SW480 (cell line): ENCODE results near the gene SERTAD1.
"Not testable (repeated sequence)": the region's sequence is repeated elsewhere in the genome, so short reads cannot be mapped to it uniquely, and the experiment has no call there.

ENCODE experiments used
- DNase-seq: peaks from one replicate; pipeline ENCODE4 v3.0.0-alpha.2; 2016; ENCODE audit warnings: low spot score

The SERTAD1 gene

DNA sequence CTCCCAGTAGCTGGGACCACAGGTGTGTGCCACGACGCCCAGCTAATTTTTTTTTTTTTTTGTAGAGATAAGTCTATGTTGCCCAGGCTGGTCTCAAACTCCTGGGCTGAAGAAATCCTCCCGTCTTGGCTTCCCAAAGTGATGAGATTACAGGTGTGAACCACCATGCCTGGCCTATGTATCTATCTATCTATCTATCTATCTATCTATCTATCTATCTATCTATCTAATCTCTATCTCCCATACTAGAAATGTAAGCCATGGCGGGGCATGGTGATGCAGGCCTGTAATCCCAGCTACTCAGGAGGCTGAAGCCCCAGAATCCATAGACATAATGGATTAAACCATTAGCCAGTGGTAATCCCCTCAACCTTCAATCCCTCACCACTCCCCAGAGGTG, 24.9 kb upstream of the SERTAD1 start:
- DNase-seq, result no peak

DNA sequence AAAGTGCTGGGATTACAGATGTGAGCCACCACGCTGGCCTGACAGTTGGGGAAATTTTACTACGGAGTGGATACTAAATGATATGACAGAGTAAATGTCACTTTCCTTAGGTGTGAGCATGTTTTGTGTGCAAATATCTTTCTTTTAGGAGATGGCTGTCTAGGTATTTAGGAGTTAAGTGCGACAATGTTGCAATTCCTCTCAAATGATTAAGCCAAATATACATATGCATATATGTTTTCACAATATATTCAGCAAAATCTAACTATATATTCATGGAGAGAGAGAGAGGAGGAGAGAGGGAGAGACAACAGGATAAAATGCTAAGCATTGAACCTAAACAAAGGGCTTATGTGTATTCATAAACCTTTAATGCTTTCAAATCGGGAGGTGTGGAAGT, 23.7 kb upstream of the SERTAD1 start:
- no peak for DNase-seq

DNA sequence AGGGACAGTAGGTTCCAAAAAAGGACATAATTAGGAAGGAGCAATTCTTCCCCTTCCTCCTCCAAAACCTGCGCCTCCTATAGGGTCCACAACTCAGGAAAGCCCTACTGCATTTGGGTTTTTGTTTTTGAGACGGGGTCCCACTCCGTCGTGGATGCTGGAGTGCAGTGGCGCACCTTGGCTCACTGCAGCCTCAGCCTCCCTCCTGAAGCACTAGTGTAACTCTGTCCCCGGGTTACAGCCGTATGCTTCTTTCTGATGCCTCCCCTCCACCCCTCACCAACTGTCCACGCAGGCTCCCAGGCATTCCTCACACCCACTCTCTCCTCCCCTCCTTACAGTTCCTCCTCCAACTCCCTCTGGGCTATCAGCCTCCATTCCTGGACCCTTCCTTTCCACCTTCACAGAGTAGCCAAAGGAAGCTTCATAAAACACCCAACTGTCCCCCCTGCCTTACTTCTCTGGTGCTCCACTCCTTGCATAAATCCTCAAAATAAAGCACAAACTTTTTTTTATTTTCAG, 20.5 kb upstream of the SERTAD1 start:
- no peak for DNase-seq

DNA sequence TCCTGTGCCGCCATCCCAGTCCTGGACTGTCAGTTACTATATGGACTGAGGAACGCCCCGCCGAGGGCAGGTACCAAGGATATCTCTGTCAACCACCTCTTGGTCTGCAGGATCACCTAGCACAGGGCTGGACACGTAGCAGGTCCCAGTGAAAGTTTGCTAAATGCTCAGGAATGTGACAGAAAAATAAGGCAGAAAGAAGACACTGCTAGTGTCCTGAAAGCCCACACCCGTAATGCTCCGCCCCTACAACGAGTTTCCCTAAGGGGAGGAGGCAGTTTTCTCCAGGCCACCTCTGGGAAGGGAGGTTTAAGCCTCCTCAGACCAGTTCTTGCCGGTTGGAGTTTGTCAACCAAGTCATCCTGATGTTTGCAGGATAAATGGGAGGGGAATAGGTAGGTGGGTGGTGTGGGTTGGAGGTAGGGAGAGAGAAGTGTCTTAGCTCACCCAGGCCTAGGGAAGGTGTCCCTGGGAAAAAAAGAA, 20.0 kb upstream of the SERTAD1 start:
- no peak for DNase-seq

DNA sequence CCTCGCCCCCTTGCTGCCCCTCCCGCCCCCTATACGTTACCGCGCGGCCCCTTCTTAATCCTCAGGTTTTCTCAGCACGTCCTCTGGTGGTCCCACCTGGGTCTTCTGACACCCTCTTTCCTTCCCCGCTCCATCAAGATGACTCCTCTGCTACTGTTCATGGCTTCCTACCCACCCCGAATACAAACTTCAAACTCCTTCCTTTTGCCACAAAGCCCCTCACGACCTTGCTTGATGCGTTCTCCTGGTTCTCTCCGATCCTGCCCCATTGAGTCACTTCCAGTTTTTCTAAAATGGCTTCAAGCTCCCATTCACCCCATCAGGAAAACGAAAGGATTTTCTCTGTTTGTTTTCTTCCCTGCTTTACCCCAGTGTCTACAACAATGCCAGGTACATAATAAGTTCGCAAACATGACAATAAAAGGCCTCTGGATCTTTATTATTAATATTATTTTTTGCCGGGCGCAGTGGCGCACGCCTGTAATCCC, 19.1 kb upstream of the SERTAD1 start:
- no peak for DNase-seq

DNA sequence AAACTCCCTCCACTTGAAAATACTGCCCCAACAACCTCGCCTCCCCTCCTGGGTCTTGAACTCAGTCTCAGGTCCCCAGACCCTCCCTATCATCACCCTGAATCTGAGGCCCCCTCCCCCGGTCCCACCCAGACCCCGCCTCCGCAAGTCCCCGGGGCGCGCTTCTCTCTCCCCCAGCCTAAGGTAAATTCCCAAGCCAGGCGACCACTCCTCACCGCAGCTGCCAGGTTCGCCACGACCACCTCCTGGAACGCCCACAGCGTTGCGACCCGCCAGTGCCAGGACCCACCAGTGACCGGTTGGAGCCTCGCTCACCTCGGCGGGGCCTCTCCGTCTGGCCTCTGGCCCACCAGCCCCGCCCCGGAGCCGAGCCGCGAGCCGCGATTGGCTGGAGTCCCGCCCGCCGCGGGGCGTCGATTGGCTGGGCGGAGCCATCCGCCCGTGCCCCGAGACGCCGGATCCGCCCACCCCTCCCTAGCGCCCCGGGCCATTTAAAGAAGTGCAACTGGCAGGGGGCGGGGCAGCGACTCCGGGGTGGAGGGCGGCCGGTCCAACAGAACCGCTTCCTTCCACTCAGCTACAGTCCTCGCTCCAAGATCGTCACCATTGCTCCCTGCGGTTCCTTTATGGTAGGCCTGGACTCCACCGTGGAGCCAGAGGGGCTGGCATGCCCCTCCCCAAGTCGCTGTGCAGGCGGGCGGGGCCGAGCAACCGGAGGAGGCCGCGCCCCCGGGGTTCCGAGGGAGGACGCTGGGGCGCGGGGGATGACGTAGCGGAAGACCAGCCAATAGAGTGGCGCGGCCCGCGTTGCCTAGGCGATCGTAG, 18.4 kb upstream of the SERTAD1 start, which contains the start of gene SERTAD3:
Gene SERTAD3 (minus strand): TSS at position 336 of the 825 bp plus-strand sequence. CDS start 2,255 bp downstream, outside the sequence.
- peak; percentile 96 for DNase-seq

DNA sequence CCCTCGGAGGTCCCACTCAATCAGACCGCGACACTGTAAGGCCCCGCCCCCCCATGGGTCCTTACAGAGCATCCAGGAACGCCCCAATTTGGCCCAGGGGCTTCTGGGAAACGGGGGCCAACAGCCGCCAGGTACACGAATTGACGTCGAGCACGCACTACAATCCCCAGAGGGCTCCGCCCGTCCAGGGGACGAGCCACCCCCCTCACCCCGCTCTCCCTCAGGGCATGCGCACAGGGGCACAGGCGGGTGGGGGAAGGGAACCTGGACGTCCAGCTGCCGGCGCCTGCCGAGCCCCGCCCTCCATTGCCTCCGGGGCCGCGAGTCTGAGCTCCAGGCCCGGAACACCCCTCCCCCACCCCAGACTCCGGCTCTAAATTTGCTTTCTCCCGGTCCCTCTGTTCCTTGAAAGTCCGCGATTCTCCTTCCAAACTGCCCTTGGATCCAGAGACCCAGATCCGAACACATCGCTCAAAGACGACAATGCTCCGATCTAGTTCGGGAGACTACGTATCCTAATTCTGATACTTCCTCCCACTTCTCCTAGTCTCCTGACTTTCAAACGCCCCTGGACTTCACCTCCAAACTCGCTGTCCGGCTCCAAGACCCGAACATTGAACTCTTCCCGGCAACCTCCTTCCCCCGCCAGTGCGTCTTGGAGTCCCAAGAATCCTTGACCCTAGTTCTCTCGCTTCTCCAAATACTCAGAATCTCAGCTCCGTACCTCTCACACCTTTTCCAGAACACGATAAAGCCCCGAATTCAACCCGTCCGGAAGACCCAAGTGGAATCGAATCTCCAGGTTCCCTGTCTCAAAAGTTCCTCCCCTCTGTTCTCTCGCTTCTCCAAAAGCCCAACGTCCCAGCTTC, 17.6 kb upstream of the SERTAD1 start:
- peak; percentile 100 for DNase-seq

DNA sequence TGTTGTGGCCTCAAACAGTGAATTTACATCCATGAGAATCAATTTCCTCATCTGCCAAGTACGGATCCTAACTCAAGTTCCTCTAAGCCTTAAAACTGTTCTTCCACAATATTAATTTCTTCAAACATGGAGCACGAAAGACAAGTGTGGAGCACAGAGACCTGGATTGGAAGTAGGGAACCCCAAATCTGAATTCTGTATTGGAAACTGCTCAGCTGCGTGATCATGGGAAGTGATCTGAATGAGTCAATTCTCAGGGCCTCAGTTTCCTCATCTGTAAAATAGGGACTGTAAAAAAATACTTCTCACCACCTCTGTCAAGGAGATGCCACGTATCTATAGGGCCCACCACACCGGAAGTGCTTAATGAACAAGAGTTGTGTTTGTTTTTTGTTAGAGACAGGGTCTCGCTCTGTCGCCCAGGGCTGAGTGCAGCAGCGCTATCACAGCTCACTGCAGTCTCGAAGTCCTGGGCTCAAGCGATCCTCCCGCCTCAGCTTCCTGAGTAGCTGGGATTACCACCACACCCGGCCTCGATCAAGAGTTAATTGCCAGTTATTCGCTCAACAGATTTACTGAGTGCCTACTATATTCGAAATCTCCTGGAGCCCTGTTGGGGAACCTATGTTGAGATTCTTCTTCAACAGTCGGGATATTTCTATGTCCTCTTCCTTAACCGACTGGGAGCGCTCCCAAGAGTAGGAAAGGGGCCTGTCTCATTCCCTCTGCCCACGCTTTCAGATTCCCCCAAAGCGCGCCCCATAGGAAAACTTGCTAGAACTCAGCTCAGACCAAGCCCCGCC, 16.7 kb upstream of the SERTAD1 start:
- no peak for DNase-seq

DNA sequence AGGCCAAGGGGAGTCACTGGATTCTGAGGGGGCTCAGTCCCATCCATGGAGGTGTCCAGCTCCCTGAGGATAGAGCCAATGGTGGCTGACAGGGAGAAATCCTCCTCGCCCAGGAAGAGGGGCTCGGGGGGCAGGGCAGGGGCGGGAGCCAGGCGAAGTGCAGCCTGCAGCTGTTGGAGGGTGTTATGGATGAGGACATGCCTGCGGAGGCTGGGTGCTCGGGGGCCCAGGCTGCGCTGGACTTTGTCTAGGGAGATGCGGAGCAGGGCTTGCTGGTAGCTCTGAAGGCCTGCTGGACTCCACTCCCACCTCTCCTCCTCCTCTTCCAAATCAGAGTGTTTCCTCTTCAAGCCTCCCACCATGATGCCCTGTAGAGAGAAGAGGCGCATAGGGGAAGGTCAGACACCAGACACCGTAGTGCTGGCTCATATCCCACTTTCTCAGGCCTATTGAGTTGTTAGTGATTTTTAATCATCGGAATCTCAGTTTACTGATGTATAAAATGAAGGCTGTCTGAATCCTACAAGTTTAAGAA, 16.0 kb upstream of the SERTAD1 start:
- DNase-seq, result no peak

DNA sequence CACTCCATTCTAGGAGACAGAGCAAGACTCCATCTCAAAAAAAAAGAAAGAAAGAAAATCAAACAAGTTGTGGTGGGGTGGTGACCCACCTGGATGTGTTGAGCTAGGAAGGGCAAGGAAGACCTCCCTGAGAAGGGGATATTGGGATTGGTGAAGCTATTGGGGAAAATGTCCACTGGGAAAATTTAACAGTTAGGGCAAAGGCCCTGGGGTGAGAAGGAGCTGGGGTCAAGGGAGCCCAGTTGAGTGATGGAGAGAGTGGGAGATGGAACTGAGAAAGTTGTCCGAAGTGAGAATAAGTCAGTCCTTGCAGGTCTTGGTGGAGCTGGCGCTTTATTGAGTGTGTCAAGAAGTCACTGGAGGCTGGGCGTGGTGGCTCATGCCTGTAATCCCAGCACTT, 12.5 kb upstream of the SERTAD1 start:
- no peak for DNase-seq

DNA sequence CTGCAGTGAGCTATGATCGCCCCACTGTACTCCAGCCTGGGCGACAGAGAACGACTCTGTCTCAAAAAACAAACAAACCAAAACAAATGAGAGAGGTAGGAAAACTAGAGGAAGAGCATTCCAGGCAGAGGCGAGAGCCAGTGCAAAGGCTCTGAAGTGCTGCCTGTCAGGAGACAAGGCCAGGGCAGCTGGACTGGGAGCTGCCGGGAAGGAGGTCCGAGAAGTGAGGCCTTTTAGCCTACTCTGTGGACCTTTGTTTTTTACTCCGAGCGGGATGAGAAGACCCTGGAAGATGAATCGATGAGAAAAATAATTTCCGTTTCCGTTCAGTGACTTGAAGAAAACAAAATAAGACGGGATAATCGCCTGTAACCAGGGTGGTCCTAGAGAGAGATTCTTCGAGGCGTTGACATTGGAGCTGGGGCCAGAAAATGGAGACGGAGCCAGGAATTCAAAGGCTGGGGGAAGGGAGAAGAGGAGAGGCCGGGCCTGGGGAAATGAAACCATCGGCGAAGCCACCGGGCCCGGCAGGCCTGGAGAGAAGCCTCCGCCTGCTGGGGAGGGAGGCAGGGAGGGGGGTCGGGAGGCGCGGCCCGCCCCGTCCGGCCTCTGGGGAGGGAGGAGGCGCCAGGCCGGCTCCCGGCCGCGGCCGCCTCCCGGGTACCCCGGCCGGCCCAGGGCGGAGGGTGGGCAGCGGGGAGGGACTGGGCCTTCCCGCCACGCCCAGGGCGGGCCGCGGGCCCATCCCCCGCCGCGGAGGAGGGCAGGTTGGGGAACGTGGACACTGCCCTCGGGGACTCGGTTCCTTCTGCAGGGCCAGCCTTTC, 7.8 kb upstream of the SERTAD1 start:
- DNase-seq, result peak; percentile 92

DNA sequence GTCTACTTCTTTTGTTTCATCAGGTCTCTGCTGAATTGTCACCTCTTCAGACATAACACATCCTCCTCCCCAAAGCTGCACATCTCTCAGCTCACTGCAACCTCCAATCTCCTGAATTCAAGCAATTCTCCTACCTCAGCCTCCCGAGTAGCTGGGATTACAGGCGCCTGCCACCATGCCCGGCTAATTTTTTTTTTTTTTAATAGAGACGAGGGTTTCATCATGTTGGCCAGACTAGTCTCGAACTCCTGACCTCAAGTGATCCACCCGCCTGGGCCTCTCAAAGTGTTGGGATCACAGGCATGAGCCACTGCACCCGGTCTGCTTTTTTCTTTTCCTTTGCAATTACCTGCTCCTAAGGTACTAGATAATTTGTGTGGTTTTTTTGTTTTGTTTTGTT, 7.0 kb upstream of the SERTAD1 start:
- DNase-seq, result not testable (repeated sequence)

DNA sequence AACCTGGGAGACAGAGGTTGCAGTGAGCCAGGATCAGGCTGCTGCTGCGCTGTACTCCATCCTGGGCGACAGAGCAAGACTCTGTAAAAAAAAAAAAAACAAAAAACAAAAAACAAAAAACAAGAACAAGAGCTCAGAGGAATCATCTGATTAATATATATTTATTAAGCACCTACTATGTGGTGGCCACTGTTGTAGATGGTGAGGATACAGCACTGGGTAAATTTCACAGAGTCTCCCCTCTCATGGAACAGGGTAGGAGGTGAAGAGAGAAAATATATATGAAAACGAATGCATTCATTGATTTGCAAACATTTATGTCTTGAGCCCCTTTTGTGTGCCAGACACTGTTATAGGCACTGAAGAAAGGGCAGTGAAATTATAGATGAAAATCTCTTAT, 5.9 kb upstream of the SERTAD1 start:
- DNase-seq, result no peak

DNA sequence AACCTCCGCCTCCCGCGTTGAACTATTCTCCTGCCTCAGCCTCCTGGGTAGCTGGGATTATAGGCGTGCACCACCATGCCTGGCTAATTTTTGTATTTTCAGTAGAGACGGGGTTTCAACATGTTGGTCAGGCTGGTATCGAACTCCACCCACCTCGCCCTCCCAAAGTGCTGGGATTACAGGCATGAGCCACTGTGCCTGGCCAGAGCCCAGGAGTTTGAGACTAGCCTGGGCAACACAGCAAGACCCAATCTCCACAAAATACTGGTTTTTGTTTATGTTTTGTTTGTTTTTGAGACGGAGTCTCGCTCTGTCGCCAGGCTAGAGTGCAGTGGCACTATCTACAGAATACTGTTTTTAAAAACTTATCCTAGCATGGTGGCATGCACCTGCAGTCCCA, 4.5 kb upstream of the SERTAD1 start:
- not testable (repeated sequence) for DNase-seq

DNA sequence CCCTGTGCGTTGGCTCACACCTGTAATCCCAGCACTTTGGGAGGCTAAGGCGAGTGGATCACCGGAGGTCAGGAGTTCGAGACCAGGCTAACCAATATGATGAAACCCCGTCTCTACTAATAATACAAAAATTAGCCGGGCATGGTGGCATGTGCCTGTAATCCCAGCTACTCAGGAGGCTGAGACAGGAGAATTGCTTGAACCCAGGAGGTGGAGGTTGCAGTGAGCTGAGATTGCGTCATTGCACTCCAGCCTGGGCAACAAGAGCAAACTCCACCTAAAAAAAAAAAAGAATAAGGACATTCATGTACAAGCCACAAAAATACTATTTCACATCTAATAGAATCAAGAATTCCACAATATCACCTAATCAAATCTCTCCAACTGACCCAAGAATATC, 2.4 kb upstream of the SERTAD1 start:
- DNase-seq, result not testable (repeated sequence)

DNA sequence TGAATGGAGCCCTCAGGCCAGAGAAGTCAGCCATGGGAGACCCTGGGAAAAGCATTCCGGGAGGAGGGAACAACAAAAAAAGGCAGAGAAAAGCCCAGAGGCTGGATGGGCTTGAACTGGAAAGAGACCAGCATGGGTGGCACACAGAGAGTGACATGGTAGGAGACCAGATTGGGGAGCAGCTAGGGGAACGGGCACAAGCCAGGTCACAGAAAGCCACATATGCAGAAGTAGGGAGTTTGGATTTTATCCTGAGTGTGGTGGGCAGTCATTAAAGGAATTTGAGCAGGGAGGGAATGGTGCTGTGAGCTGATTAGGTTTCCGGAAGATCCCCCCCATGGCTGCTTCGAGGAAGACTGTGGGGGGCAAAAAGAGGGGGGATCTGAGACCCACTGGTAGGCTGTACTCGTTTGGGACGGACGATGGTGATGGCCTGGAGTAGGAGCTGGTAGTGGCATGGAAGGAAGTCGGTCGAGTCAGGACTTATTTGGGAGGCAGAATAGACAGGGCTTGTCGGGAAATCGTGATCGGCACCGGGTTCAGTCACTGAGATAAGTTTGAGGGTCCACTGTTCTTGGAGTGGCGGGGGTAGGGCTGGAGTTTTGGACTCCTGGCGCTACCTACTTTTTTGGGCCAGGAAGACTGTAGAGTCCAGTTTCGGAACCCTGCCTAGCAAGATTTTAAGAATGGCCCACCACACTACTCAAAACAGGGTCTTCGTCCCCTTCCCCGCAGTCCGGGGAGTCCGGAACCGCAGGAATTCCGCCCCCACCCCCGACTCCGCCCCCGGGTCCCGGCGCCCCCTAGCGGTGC, 949 bp downstream of the SERTAD1 start:
- DNase-seq, result peak; percentile 46

DNA sequence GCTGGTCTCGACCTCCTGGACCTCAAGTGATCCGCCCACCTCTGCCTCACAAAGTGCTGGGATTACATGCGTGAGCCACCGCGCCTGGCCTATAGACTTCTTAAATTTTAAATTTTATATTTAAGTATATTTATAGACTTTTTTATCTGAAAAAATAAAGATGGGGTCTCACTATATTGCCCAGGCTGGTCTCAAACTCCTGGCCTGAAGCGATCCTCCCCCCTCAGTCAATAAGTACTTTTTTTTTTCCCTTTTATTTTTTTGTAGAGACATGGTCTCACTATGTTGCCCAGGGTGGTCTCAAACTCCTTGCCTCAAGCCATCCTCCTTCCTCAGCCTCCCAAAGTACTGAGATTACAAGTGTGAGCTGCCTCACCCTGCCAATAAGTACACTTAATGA, 1.9 kb downstream of the SERTAD1 start:
- DNase-seq, result no peak

DNA sequence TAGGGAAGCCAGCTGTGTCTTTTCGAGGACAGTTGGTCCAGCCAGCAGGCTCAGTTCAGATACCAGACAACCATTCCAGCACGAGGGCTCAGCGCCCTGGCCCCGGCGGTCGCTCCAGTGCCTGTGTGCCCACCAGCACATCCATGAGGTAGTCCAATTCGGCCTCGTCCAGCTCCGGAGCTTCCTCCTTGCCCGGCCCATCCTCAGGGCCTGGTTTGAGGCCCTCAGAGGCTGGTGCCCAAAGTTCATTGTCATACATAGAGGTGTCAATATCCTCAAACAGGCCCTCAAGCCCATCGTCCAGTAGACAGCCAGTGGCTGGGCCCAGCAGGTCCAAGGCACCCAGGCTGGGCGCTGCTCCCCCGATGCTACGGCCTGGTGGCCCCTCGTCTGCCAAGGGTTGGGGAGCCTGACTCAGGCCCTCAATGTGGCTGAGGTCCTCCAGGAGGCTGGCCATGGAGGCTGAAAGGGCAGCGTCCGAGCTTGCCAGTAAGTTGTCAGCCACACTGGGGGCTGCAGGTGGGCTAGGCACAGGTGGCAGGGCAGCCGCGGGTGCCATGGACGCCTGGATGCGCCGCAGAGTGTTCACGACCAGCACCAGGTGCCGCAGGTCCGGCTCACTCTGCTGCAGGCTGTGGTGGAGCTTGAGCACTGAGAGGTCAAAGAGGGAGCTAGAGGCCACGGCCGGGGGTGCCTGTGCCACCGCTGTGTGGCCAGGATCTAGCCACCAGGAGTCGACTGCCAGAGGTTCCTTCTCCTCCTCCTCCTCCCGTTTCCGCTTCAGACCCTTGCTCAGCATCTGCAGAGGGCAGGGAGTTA, 2.8 kb downstream of the SERTAD1 start:
- no peak for DNase-seq
